Liver (tissue), 9 donors: ENCODE data around the gene FILIP1. TPM values are rescaled to one million over a fixed set of nuclear protein-coding genes. Genes with fewer than 3 reads are reported as not detected.

Experiments used
- DNase-seq: peaks from one replicate; pipeline ENCODE4 v3.0.0-alpha.2; 2017; ENCODE audit warnings: low spot score
- H3K27ac ChIP-seq, 2 donors: one replicate each; pipeline ENCODE4 v1.7.0; 2013; ENCODE audit warnings: inconsistent platforms in 2 of 2, low read length in 2 of 2, control low read depth in 1 of 2, low read depth in 1 of 2, mild to moderate bottlenecking in 1 of 2
- H3K27me3 ChIP-seq, 4 donors: one replicate each; pipeline versions ENCODE4 v1.6.1 to v1.7.0; 2013; ENCODE audit warnings: low read length in 3 of 4, inconsistent platforms in 1 of 4, mild to moderate bottlenecking in 1 of 4, moderate library complexity in 1 of 4; ENCODE audit not compliant: control insufficient read depth in 4 of 4, insufficient read depth in 4 of 4
- H3K36me3 ChIP-seq, 4 donors: one replicate each; pipeline versions ENCODE4 v1.6.1 to v1.7.0; 2013; ENCODE audit warnings: low read length in 3 of 4, mild to moderate bottlenecking in 3 of 4, low read depth in 1 of 4, moderate library complexity in 1 of 4; ENCODE audit not compliant: control insufficient read depth in 4 of 4, insufficient read depth in 3 of 4
- H3K4me1 ChIP-seq, 4 donors: one replicate each; pipeline versions ENCODE4 v1.6.1 to v1.7.0; 2013; ENCODE audit warnings: low read length in 3 of 4, mild to moderate bottlenecking in 3 of 4, moderate library complexity in 1 of 4; ENCODE audit not compliant: control insufficient read depth in 4 of 4, insufficient read depth in 4 of 4
- H3K4me3 ChIP-seq, 3 donors: one replicate each; pipeline versions ENCODE4 v1.6.1 to v1.7.0; 2013; ENCODE audit warnings: low read length in 3 of 3, control low read depth in 1 of 3, low read depth in 1 of 3, mild to moderate bottlenecking in 1 of 3
- H3K9ac ChIP-seq, 2 donors: one replicate each; pipeline ENCODE4 v1.7.0; 2013; ENCODE audit warnings: low read length in 2 of 2, mild to moderate bottlenecking in 2 of 2, moderate library complexity in 2 of 2, control low read depth in 1 of 2, low read depth in 1 of 2
- H3K9me3 ChIP-seq, 4 donors: one replicate each; pipeline versions ENCODE4 v1.6.1 to v1.7.0; 2013; ENCODE audit warnings: low read length in 3 of 4; ENCODE audit not compliant: control insufficient read depth in 4 of 4
- ATF3 ChIP-seq: IDR thresholded peaks from 2 replicates; pipeline ENCODE4 v1.6.1; 2016; ENCODE audit warnings: antibody characterized with exemption
- CTCF ChIP-seq: fragments of 150-350 bp; IDR thresholded peaks from 2 replicates; pipeline ENCODE4 v1.5.1; 2017; ENCODE audit warnings: improper control_type of control experiment, low read depth, low read length; ENCODE audit not compliant: missing input control
- EGR1 ChIP-seq, 2 donors: IDR thresholded peaks; 2 replicates each; pipeline ENCODE4 v1.6.1; 2016 to 2018; ENCODE audit warnings: antibody characterized with exemption in 2 of 2, low read depth in 2 of 2
- FOXA1 ChIP-seq: IDR thresholded peaks from 2 replicates; pipeline ENCODE4 v1.6.1; 2016; ENCODE audit warnings: antibody characterized with exemption
- FOXA2 ChIP-seq: IDR thresholded peaks from 2 replicates; pipeline ENCODE4 v1.6.1; 2016; ENCODE audit warnings: antibody characterized with exemption
- GABPA ChIP-seq, 2 donors: IDR thresholded peaks in 1 of 2; conservative IDR thresholded peaks in 1 of 2; 2 replicates each; pipeline ENCODE4 v1.6.1; 2016; ENCODE audit warnings: antibody characterized with exemption in 2 of 2, mild to moderate bottlenecking in 1 of 2, moderate library complexity in 1 of 2
- HNF4A ChIP-seq, 2 donors: conservative IDR thresholded peaks; 2 replicates each; pipeline ENCODE4 v1.6.1; 2016; ENCODE audit warnings: antibody characterized with exemption in 2 of 2, mild to moderate bottlenecking in 2 of 2
- HNF4G ChIP-seq: IDR thresholded peaks from 2 replicates; pipeline ENCODE4 v1.6.1; 2016; ENCODE audit warnings: antibody characterized with exemption
- JUND ChIP-seq, 2 donors: IDR thresholded peaks; 2 replicates each; pipeline ENCODE4 v1.6.1; 2016; ENCODE audit warnings: antibody characterized with exemption in 2 of 2
- MAX ChIP-seq: IDR thresholded peaks from 2 replicates; pipeline ENCODE4 v1.6.1; 2016; ENCODE audit warnings: antibody characterized with exemption
- NR2F2 ChIP-seq: IDR thresholded peaks from 2 replicates; pipeline ENCODE4 v1.6.1; 2016; ENCODE audit warnings: antibody characterized with exemption
- REST ChIP-seq: IDR thresholded peaks from 2 replicates; pipeline ENCODE4 v1.6.1; 2016; ENCODE audit warnings: antibody characterized with exemption, mild to moderate bottlenecking
- RXRA ChIP-seq, 2 donors: IDR thresholded peaks; 2 replicates each; pipeline ENCODE4 v1.6.1; 2017 to 2018; ENCODE audit warnings: antibody characterized with exemption in 2 of 2, mild to moderate bottlenecking in 1 of 2
- SP1 ChIP-seq: IDR thresholded peaks from 2 replicates; pipeline ENCODE4 v1.6.1; 2018; ENCODE audit warnings: antibody characterized with exemption, mild to moderate bottlenecking
- TAF1 ChIP-seq: conservative IDR thresholded peaks from 2 replicates; pipeline ENCODE4 v1.6.1; 2016; ENCODE audit warnings: antibody characterized with exemption, mild to moderate bottlenecking
- YY1 ChIP-seq: IDR thresholded peaks from 2 replicates; pipeline ENCODE4 v1.6.1; 2016; ENCODE audit warnings: antibody characterized with exemption, mild to moderate bottlenecking
- WGBS: extraction: QIAGEN DNeasy Blood & Tissue Kit; methylation state at CpG from one replicate; pipeline ENCODE4 v1.1.7; 2013; 5-methylcytosine and 5-hydroxymethylcytosine counted together
- polyA plus RNA-seq, 2 donors: library from polyadenylated mRNA; stranded (reverse) in 1 of 2; unstranded in 1 of 2; fragments of 200-250 nt in 1 of 2; fragments of >200 nt in 1 of 2; fragmentation: Nextera tagmentation in 1 of 2; extraction: Ambion mirVana in 1 of 2; gene quantifications; one replicate each; pipeline versions ENCODE4 v1.2.1 to v1.2.3, GENCODE V29; 2013 to 2015
- total RNA-seq, 2 donors: library from RNA; depleted of rRNA; stranded (reverse); fragments of >200 nt; gene quantifications; one replicate each; pipeline ENCODE4 v1.2.3, GENCODE V29; 2014
- TF ChIP-seq, protein P1 (sequence below): IDR thresholded peaks from 2 replicates; pipeline ENCODE4 v1.6.1; 2016; ENCODE audit warnings: antibody characterized with exemption
- donor health status: healthy.
- donor health status: healthy.
- donor health status: healthy.
- donor health status: healthy.
- donor health status: healthy.

Gene FILIP1
- total and polyA plus RNA-seq, 4 donors: 0.70 to 2.8 (median 1.1) TPM

DNA sequence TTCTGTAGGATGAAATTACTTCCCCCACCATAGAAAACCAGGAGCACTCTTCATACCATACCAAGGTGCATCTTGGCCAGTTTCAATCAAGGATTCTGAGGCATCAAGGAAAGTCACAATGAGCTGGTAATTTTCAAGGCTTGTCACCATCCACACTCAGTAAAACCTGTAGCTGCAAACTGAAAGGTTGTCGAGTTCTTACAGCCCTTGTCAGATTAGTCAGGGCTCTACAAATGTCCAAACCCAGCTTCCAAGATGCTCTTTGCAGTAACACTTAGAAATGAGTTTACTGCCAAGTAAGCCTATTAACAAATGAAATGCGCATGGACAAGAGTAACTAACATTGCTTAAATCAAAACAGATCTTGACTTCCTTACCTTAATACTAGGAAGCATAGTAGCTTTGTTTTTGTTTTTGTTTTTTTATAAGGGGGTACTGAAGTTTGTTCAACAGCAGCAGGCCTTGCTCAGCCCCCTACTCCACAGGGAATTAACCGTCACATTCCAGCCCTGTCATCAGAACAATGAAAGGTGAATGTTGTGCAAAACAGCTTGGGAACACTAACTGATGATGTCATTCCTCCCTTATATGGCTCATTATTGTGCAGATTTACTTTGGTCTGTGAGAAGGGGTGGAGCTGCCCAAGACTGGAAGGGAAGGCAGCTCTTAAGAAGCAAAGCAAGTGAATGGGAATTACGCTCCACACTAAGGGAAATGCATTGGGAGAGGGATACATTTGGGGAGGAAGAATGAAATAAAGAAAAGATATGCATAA, 159.1 kb downstream of the FILIP1 start:
- no peak for TF ChIP-seq SP1
- no peak for TF ChIP-seq ATF3
- TF ChIP-seq FOXA1: no peak
- no peak for TF ChIP-seq EGR1 (IDR thresholded peaks at IDR 0.05; ENCODE audit: low read depth in 2 of 2)
- TF ChIP-seq, protein P1, sequence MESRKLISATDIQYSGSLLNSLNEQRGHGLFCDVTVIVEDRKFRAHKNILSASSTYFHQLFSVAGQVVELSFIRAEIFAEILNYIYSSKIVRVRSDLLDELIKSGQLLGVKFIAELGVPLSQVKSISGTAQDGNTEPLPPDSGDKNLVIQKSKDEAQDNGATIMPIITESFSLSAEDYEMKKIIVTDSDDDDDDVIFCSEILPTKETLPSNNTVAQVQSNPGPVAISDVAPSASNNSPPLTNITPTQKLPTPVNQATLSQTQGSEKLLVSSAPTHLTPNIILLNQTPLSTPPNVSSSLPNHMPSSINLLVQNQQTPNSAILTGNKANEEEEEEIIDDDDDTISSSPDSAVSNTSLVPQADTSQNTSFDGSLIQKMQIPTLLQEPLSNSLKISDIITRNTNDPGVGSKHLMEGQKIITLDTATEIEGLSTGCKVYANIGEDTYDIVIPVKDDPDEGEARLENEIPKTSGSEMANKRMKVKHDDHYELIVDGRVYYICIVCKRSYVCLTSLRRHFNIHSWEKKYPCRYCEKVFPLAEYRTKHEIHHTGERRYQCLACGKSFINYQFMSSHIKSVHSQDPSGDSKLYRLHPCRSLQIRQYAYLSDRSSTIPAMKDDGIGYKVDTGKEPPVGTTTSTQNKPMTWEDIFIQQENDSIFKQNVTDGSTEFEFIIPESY: no peak
- TF ChIP-seq NR2F2: no peak
- no peak for TF ChIP-seq FOXA2
- TF ChIP-seq YY1: no peak
- TF ChIP-seq HNF4A (conservative IDR thresholded peaks at IDR 0.05): no peak
- no peak for TF ChIP-seq MAX
- no peak for TF ChIP-seq HNF4G
- TF ChIP-seq TAF1: no peak
- TF ChIP-seq JUND (IDR thresholded peaks at IDR 0.05): no peak
- TF ChIP-seq GABPA (IDR thresholded peaks at IDR 0.05 in 1 of 2, conservative IDR thresholded peaks at IDR 0.05 in 1 of 2): no peak
- Histone ChIP-seq H3K9ac (no peak overlapping the region), H3K36me3 (no peaks in the 10 kb centered on the region), H3K9me3 (no peaks in the 10 kb centered on the region), H3K27ac (no peak overlapping the region), H3K27me3 (peaks cover 0 to 2% (median 0%) of the 10 kb centered on the region in 4 donors), H3K4me3 (no peak overlapping the region), H3K4me1 (no peaks in the 10 kb centered on the region)
- no peak for DNase-seq
- 73% methylated on average over 4 of the region's 4 CpGs for WGBS

- H3K27ac ChIP-seq: no peak overlapping the region
Observed at GRCh38 chr6:75333676-75334200, 159.9 kb downstream of the FILIP1 start.

More at GRCh38 chr6:75333676-75334200, 159.9 kb downstream of the FILIP1 start:
- Histone ChIP-seq H3K27me3 (peaks cover 0 to 2% (median 0%) of the 10 kb centered on the region in 4 donors), H3K36me3 (no peaks in the 10 kb centered on the region), H3K9ac (no peak overlapping the region), H3K4me1 (no peaks in the 10 kb centered on the region), H3K9me3 (no peaks in the 10 kb centered on the region), H3K4me3 (no peak overlapping the region)
- TF ChIP-seq, protein P1: no peak
- TF ChIP-seq YY1 (no peak), REST (no peak), FOXA1 (no peak), FOXA2 (no peak), JUND (IDR thresholded peaks at IDR 0.05) (no peak), ATF3 (no peak), TAF1 (no peak), CTCF (no peak), HNF4A (conservative IDR thresholded peaks at IDR 0.05) (no peak), MAX (no peak), RXRA (IDR thresholded peaks at IDR 0.05) (no peak), GABPA (IDR thresholded peaks at IDR 0.05 in 1 of 2, conservative IDR thresholded peaks at IDR 0.05 in 1 of 2) (no peak)
- DNase-seq: no peak
- WGBS: 58% methylated on average over 2 of the region's 2 CpGs
